Cardiac muscle cell (in vitro differentiated cells and primary cell): ENCODE measurements around the gene SRSF2. TPM values are rescaled to one million over a fixed set of nuclear protein-coding genes. Genes with fewer than 3 reads are reported as not detected.
"Not testable (repeated sequence)": the region's sequence is repeated elsewhere in the genome, so short reads cannot be mapped to it uniquely, and the experiment has no call there.

ENCODE experiments used
- DNase-seq, 2 donors: peaks; one replicate each; pipeline versions ENCODE4 v3.0.0 to v3.0.0-alpha.2; 2010 to 2017; ENCODE audit warnings: low read depth in 1 of 2, low spot score in 1 of 2
- H3K27ac ChIP-seq: fragments of 200-600 bp; sonication (generic); 2 replicates; pipeline ENCODE4 v1.5.1; 2016
- H3K27me3 ChIP-seq: fragments of 200-600 bp; sonication (generic); 2 replicates; pipeline ENCODE4 v1.6.0; 2016; ENCODE audit warnings: control low read depth
- H3K36me3 ChIP-seq: fragments of 200-600 bp; sonication (generic); 2 replicates; pipeline ENCODE4 v1.5.1; 2016; ENCODE audit warnings: control low read depth
- H3K4me1 ChIP-seq: fragments of 200-600 bp; sonication (generic); 2 replicates; pipeline ENCODE4 v1.8.1; 2017; ENCODE audit warnings: low read depth, mild to moderate bottlenecking, mixed run types
- H3K4me3 ChIP-seq: fragments of 200-600 bp; sonication (generic); 2 replicates; pipeline ENCODE4 v1.5.1; 2016; ENCODE audit warnings: mild to moderate bottlenecking
- H3K9me3 ChIP-seq: fragments of 200-600 bp; sonication (generic); 2 replicates; pipeline ENCODE4 v1.5.1; 2017; ENCODE audit warnings: low read depth, mild to moderate bottlenecking, control low read depth
- CTCF ChIP-seq: IDR thresholded peaks from 2 replicates; pipeline ENCODE4 v1.5.1; 2012; ENCODE audit warnings: low read depth, mild to moderate bottlenecking, low read length
- polyA plus RNA-seq: library from polyadenylated mRNA; unstranded; fragments of >200 nt; fragmentation: Nextera tagmentation; extraction: Ambion mirVana; gene quantifications from 2 replicates; pipeline ENCODE4 v1.2.1, GENCODE V29; 2016
- total RNA-seq: library from RNA; depleted of rRNA; stranded (reverse); fragments of >200 nt; gene quantifications from 2 replicates; pipeline ENCODE4 v1.2.3, GENCODE V29; 2016

The SRSF2 gene
- total and polyA plus RNA-seq, 2 experiments from 2014 or later = 265 to 398 TPM

- no peak overlapping the region for H3K4me3 ChIP-seq
- H3K27ac ChIP-seq = no peak overlapping the region
- peaks cover 39% of the 10 kb centered on the region for H3K36me3 ChIP-seq
- H3K27me3 ChIP-seq = no peaks in the 10 kb centered on the region
- DNase-seq = peak; percentile 64 to 70
- H3K9me3 ChIP-seq = no peaks in the 10 kb centered on the region
- peaks cover 20% of the 10 kb centered on the region for H3K4me1 ChIP-seq
- peak; percentile 76 for TF ChIP-seq CTCF
Measured at GRCh38 chr17:76714822-76715495, 22.2 kb downstream of the SRSF2 start.

GRCh38 chr17:76714336-76714735 lies 22.8 kb downstream of the SRSF2 start:
- H3K9me3 ChIP-seq = no peaks in the 10 kb centered on the region
- H3K36me3 ChIP-seq = peaks cover 33% of the 10 kb centered on the region
- TF ChIP-seq CTCF = no peak
- peaks cover 26% of the 10 kb centered on the region for H3K4me1 ChIP-seq
- no peaks in the 10 kb centered on the region for H3K27me3 ChIP-seq
- H3K27ac ChIP-seq = no peak overlapping the region
- no peak overlapping the region for H3K4me3 ChIP-seq
- no peak for DNase-seq

DNA sequence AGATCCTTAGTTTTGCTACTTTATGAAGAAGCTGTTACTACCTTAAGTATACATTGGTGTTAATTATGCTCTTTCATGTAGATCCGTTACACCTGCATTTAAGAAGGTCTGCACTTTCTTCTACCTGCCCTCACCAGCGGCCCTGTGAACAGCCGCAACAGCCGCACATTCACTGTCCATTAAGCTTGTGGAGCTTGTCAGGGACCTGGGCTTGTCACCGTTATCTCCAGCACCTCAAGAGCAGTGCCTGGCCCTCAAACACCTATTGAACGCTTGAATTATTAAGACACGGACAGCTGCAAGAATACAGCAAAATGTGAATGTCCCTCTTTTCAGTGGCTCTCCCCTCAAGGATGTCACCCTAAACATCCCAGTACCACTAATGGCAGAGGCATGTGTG lies 23.4 kb downstream of the SRSF2 start:
- Histone ChIP-seq H3K36me3 (peaks cover 27% of the 10 kb centered on the region), H3K9me3 (no peaks in the 10 kb centered on the region), H3K4me1 (peaks cover 32% of the 10 kb centered on the region), H3K4me3 (no peak overlapping the region), H3K27ac (peak overlapping the region; percentile 18), H3K27me3 (no peaks in the 10 kb centered on the region)
- DNase-seq = no peak
- no peak for TF ChIP-seq CTCF

GRCh38 chr17:76712321-76712720 lies 24.8 kb downstream of the SRSF2 start:
- not testable (repeated sequence) for H3K27ac ChIP-seq, H3K9me3 ChIP-seq, H3K27me3 ChIP-seq, DNase-seq, H3K4me3 ChIP-seq
- Histone ChIP-seq H3K4me1 (peaks cover 44% of the 10 kb centered on the region), H3K36me3 (peaks cover 17% of the 10 kb centered on the region)

GRCh38 chr17:76710863-76711611 lies 26.1 kb downstream of the SRSF2 start, which contains the start of gene MXRA7:
MXRA7 (minus strand) TSS chr17:76710965; CDS start chr17:76710946, 19 bp downstream.
- peak within 1 kb of the TSS; percentile 87 for H3K27ac ChIP-seq
- H3K36me3 ChIP-seq = peaks cover 6% of the 10 kb centered on the region
- TF ChIP-seq CTCF = no peak
- H3K9me3 ChIP-seq = no peaks in the 10 kb centered on the region
- DNase-seq = peak; percentile 77 to 78
- H3K4me1 ChIP-seq = peaks cover 44% of the 10 kb centered on the region
- peak within 1 kb of the TSS; percentile 60 for H3K4me3 ChIP-seq
- H3K27me3 ChIP-seq = no peaks in the 10 kb centered on the region

GRCh38 chr17:76709951-76710862 lies 26.9 kb downstream of the SRSF2 start:
- peak; percentile 52 to 58 for DNase-seq
- H3K27me3 ChIP-seq, H3K36me3 ChIP-seq, H3K9me3 ChIP-seq: not testable (repeated sequence)
- H3K4me1 ChIP-seq = peaks cover 42% of the 10 kb centered on the region
- H3K4me3 ChIP-seq = peak overlapping the region; percentile 60
- peak overlapping the region; percentile 87 for H3K27ac ChIP-seq
